ENCODE data around the gene FBP2. TPM values are rescaled to one million over a fixed set of nuclear protein-coding genes. Genes with fewer than 3 reads are reported as not detected.

The FBP2 gene
- total and polyA plus RNA-seq, 10 of the 15 experiments (the other 5 are each of a cell fraction or from before 2014, with no cell fraction given) = 0.07 to 1.1 (median 0.12) TPM; not detected in 6

DNA sequence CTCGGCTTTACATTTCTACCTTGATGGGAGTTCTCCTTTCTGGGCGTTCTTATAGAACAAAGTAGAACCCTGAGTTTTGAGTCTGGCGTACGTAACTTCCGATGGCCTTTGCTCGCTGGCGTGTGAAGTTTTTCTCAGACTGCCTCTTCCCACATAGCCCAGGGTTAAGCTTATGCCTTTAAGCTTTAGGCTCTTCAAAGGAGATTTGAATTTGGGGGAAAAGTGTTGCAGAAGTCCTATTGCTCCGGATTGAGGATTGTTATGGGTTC, 13.7 kb upstream of the FBP2 start (continued):
- TF ChIP-seq ZBTB4 (CRISPR knock-in tag; IDR thresholded peaks at IDR 0.05) = no peak
- TF ChIP-seq ZBTB40 (IDR thresholded peaks at IDR 0.05; ENCODE audit: borderline replicate concordance) = no peak
- TF ChIP-seq KAT2A (conservative IDR thresholded peaks at IDR 0.05; ENCODE audit: control insufficient read depth, low read depth, low read length) = no peak
- TF ChIP-seq BCL11A (IDR thresholded peaks at IDR 0.05; ENCODE audit: low read depth, low read length) = no peak
- no peak for TF ChIP-seq POLR2A (IDR thresholded peaks at IDR 0.05; ENCODE audit: low read depth, low read length)
- TF ChIP-seq FOS (IDR thresholded peaks at IDR 0.05; ENCODE audit: borderline replicate concordance, extremely low read depth, insufficient read length) = no peak
- no peak for TF ChIP-seq E2F4 (IDR thresholded peaks at IDR 0.05; ENCODE audit: low read depth, low read length)
- no peak for TF ChIP-seq ZNF384 (IDR thresholded peaks at IDR 0.05; ENCODE audit: borderline replicate concordance, low read depth, low read length)
- no peak for TF ChIP-seq E4F1 (IDR thresholded peaks at IDR 0.05; ENCODE audit: borderline replicate concordance, partially characterized antibody)
- TF ChIP-seq POLR2AphosphoS5 (IDR thresholded peaks at IDR 0.05; ENCODE audit: low read length) = no peak
- no peak for TF ChIP-seq ZNF274 (IDR thresholded peaks at IDR 0.05; ENCODE audit: insufficient read depth, insufficient read length)
